ENCODE data around the gene NR1D1.

Gene NR1D1

DNA sequence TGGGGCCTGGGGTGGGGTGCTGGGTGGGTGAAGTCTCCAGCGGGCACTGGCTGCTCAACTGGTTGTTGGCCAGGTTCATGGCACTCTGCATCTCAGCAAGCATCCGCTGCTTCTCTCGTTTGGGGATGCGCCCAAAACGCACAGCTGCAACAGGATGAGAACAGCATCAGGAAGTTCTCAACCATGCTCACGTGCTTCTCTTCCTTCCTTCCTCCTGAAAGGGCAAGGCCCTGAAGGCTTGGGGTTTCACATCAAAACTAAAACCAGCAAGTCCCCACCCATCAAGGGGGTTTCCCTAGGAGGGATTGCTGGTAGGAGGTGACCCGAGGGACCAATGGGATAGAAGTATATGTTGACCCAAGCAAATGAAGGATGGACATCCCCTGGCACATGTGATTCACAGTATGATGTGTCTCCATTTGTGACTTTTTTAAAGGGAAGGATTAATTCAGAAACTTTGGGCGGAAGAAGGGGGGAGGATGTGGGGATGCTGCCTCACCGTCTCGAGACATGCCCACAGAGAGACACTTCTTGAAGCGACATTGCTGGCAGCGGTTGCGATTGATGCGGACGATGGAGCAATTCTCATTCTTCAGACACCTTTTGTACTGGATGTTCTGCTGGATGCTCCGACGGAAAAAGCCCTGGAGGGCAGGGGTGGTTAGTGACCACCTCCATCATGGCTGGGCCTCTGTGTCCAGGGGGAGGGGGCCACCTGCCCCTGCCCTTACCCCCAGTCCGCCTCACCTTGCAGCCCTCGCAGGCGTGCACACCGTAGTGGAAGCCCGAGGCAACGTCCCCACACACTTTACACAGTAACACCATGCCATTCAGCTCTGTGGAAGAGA, 4.2 kb downstream of the NR1D1 start:
- no peak for DNase-seq

DNA sequence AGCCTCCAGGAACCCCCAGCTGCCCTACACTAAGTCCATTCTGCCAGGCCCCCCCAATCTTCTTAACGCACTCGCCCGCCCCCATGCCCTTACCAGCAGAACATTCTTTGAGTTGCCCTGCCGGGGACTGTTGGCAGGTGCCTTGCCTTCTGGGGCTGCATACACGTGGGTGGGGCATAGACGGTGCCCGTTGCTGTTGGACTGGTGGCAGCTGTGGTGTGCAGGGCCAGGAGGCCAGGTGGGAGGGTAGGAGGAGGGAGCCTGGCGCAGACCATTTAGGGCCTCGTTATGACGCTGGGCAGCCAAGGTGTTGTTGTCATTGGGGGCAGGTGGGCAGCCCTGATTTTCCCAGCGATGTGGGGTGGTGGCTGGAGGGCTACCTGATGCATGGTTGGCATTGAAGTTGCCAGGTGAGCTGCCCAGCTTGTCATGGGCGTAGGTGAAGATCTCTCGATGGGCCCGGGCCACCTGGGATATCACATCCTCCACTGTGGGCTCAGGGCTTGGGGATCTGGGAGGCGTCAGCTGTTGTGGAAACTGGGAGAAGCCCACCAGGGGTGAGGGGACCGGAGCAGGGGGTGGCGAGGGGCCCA, 4.9 kb downstream of the NR1D1 start:
- no peak for DNase-seq

DNA sequence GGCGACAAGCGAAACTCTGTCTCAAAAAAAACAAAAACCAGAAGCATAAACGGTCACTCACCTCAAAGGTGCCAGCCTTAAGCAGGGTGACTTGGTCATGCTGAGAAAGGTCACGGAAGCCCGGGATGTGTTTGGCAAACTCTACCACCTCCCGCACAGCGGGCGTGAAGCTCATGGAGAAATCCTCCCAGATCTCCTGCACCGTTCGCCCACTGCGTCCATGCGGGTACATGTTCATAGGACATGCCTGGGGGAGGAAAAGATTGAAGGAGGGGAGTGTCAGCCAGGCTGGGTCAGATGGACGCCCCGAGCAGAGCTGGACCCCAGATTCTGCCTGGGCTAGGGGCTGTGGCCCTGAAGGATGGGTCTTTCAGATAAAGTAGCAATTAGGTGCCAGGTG, 5.5 kb downstream of the NR1D1 start:
- no peak for DNase-seq

DNA sequence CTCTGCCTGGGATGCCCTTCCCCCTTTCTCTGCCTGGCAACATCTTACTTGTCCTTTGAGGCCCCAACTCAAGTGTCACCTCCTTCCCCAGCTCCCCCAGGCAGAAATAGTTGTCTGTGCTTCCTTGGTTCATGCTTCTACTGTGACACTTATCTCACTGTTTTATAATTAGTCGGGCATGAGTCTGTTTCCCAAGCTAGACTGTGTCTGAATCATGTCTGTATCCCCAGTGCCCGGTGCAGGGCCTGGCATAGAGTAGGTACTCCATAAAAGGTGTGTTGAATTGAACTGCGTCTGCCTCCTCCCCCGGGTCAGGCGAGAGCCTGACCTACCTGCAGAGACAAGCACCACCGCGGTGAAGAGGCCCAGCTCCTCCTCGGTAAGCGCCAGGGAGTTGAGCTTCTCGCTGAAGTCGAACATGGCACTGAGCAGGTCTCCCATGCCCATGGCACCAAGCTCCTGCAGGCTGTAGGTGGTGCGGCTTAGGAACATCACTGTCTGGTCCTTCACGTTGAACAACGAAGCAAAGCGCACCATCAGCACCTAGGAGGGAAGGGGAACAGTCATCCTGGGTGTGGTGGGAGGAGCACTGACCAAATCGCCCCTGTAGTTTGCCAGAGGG, 6.7 kb downstream of the NR1D1 start:
- no peak for DNase-seq

DNA sequence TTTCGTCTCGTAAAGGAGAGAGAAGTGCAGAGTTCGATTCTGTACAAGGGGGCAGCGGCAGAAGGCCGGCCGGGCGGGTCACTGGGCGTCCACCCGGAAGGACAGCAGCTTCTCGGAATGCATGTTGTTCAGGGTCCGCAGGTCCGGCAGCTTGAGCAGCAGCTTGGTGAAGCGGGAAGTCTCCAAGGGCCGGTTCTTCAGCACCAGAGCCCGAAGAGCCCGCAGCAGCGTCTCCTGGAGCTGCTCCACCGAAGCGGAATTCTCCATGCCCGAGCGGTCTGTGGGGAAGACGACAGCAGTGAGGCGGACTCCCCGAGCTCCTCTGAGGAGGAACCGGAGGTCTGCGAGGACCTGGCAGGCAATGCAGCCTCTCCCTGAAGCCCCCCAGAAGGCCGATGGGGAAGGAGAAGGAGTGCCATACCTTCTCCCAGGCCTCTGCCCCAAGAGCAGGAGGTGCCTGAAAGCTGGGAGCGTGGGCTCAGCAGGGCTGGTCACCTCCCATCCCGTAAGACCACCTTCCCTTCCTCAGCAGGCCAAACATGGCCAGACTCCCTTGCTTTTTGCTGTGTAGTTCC, 7.3 kb downstream of the NR1D1 start:
- DNase-seq, result no peak

DNA sequence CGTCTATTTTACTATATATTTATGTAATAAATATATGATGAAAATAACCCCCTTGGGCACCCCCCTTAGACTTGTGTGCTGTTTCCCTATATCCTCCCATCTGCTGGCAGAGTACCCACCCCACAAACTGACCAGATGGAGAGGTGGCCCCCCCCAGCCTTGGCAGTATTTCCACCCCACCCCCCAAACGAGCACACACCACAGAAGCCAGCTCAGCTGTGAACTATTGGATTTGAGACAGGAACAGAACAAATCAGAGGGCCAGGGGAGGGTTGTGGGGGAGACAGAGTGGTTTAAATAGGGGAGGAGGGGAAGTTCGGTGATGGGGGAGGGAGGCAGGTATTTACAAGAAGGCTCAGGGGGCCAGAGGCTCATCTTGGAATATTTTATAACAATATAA, 7.8 kb downstream of the NR1D1 start:
- DNase-seq, result no peak

DNA sequence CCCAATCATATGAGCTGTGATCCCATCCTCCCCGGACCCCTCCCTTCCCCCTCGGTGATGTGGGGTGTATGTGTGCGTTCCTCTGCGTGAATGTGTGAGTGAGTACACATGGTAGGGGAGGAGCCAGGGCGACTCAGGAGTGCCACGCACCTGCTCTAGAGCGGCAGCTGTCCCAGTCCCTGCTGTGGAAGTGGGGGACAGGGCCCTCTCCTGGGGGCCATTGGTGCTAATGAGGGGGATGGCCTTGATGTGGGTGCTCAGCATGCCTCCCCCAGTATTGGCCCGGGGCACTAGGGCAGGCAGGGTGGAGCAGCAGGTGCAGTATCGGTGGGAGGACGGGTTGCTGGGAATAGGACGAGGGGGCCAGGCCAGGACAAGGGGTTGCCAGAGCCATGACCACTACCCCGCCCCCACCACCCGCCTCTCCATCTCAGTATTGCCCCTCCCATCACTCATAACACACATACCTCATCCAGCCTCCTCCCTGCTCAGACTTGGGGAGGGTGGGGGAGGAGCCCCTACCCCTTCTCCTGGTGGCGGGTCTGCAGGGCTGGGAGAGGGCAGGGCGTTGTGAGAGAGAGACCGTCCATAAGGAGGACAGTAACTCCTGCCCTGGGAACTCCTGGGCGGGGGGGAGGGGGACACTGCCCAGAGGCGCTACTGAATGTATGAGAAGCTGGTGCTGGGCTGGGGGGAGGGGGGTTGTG, 8.5 kb downstream of the NR1D1 start:
- DNase-seq, result no peak

DNA sequence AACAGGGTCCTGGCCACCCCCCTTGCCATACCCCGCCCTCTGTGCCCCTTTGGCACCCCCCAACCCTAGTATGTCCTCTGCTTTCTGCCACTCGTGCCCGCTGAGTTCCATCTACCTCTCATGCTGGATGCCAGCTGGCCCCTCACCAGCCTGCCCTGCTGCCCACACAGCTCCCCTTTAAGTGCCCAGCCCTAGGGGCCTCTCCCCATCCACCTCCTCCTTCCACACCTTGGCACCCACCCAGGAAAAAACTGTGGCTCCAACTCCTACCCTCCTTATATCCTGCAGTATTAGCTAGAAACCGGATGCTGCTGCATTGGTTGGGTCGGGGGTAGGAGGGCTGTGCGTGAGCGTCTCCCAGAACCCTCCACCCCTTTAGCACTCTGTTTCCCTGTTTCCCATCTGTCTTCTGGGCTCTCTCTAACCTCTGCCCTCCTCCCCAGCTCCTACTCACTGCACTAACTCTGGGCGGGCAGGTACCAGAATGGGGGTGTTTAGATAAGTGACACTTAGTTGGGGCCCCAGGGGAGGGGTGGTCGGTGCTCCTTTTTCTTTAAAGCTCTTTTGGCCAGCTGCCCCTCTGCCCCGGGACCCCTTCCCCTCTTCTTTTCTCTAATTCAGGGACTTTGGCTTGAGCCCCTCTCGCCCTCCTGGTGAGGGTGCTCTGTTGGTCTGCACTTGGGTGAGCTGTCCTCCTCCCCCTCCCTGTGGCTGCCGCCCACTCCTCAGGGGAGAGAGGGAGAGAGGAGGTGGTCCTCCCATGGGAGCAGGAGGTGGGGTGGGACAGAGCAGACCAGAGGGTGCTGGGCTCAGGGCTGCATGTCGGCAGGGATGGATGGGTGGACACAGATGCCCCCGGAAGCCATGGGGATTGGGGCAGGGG, 9.9 kb downstream of the NR1D1 start:
- no peak for DNase-seq

DNA sequence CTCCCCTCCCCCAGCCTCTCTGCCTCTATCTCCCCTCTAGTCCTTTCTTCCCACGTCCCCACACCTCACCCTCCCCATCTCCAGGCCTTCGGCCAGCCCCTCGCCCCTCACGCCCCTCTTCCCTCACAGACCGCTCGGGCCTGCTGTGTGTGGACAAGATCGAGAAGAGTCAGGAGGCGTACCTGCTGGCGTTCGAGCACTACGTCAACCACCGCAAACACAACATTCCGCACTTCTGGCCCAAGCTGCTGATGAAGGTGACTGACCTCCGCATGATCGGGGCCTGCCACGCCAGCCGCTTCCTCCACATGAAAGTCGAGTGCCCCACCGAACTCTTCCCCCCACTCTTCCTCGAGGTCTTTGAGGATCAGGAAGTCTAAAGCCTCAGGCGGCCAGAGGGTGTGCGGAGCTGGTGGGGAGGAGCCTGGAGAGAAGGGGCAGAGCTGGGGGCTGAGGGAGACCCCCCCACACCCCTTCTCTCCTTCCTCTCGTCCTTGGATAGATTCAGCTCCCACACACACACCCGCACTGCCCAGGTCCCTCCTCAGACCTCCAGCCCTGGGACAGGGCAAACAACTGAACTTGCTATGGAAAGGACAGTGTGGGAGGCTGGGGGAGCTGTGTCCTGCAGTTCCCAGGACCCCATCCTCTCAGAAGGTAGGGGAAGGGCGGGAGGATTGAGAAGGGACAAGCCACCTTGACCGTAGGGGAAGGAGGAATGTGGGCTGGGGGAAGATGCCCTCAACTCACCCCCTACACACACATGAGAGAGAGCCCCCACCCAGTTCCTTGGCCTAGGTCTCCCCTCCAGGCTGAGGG, 11.1 kb downstream of the NR1D1 start:
- DNase-seq, result no peak

DNA sequence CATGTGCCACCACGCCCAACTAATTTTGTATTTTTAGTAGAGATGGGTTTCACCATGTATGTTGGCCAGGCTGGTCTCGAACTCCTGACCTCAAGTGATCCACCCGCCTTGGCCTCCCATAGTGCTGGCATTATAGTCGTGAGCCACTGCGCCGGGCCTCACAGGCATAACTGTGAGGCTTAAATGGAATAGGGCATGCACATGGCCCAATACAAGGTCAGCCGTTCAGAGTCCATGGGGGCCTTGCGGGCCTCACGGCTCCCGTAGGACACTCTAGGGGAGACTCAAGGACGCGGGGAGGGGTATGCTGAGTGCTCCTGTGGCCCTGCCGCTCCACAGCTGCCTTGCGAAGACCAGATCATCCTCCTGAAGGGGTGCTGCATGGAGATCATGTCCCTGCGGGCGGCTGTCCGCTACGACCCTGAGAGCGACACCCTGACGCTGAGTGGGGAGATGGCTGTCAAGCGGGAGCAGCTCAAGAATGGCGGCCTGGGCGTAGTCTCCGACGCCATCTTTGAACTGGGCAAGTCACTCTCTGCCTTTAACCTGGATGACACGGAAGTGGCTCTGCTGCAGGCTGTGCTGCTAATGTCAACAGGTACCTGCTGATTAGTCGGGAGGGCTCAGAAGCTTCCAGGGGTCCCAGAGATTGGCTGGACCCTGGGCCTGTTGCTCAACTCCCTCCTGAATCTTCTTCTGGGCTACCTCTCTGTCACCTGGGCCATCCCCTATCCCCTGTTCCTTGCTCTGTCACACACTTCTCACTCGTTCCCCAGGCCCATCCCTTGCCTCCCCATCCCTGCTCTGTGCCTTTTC, 12.3 kb downstream of the NR1D1 start:
- DNase-seq, result no peak

DNA sequence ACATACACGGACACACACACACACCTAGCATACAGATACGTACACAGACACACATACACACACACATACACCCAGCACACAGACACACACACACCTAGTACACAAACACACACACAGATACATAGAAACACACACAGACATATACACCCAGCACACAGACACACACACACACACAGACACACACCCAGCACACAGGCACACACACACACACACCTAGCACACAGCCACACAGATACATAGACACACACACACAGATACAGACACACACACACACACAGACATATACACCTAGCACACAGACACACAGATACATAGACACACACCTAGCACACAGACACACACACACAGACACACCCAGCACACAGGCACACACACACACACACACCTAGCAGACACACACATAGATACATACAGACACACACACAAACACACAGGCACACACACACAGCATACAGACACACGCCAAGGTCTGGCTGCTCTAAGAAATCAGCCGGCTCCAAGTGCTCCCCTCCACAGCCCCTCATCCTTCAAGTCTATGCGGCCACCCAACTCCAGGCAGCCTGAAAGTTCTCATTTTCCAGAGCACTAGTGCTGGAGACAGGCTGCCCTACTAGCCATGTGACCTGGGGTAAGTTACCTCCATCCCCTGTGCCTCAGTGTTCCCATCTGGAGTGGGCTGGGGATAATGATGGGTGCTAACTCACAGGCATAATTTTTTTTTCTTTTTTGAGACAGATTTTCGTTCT, 13.2 kb downstream of the NR1D1 start:
- DNase-seq, result no peak

DNA sequence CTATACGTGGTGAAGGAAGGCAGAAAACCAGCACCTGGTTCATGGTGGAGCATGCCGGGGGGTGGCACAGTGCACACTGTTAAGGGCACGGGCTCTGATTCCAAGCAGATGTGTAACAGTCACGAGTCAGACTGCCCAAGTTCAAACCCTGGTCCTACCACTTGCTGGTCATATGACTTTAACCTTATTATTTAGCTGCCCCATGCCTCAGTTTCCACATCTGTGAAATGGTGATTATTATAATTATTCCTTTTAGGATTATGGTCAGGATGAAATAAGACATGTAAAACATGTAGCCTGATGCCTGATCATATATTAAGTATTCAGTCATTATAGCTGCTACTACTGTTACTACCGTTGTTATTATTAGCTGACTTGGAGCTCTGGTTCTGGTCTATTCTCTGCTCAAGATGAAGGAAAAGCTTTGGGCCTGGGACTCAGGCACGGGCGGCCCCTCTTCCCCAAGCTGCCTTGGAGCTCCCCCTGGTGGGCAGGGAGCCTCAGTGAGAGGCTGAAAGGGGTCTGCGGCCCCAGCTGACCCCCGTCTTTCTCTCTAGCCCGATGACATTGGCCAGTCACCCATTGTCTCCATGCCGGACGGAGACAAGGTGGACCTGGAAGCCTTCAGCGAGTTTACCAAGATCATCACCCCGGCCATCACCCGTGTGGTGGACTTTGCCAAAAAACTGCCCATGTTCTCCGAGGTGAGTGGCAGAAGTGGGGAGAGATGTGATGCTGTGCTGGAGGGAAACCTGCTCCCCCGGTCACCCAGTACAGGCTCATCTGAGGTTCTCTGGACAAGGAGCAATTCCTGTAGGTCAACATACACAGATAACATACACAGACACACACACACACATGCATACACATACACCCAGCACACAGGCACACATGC, 14.0 kb downstream of the NR1D1 start:
- DNase-seq, result peak; percentile 50

DNA sequence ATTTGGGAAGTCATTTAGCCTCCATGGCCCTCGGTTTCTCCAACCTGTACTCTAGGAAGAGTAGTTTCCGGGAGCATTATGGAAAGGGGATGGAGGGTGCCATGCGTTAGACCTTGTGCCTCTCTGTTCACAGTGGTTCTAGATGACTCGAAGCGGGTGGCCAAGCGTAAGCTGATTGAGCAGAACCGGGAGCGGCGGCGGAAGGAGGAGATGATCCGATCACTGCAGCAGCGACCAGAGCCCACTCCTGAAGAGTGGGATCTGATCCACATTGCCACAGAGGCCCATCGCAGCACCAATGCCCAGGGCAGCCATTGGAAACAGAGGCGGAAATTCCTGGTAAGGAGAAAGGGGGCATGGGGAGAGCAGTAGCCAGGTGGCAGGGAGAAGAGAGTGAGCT, 15.9 kb downstream of the NR1D1 start:
- DNase-seq, result no peak

DNA sequence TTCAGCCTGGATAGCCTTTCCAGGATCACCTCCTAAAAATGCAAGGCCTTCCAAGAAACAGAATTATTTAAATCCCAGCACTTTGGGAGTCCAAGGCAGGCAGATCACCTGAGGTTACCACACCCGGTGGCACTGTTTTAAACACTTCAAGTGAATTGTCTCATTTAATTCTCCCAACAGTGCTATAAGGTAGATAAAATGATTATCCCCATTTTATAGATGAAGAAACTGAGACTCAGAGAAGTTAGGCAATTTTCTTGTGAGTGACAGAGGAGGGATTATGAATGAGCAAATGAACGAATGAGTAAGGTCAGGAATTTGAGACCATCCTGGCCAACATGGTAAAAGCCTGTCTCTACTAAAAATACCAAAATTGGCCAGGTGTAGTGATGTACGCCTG, 20.8 kb downstream of the NR1D1 start:
- DNase-seq, result no peak

DNA sequence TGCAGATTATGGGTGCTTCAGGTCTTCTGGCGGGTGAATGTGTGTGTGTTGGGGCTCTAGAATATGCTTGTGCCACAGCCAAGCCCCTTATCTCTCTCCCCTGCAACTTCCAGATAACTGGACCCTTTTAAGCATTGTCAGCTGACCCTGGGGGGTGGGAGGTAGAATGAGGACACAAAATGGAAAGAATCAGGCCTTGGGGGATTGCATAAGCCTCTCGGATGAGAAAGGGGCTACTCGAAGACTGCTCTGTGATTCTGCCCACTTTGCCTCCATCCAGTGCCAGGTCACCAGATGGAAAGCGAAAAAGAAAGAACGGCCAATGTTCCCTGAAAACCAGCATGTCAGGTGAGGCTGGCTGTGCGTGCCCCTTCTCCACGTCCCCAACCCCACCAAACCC, 23.8 kb downstream of the NR1D1 start:
- DNase-seq, result no peak

DNA sequence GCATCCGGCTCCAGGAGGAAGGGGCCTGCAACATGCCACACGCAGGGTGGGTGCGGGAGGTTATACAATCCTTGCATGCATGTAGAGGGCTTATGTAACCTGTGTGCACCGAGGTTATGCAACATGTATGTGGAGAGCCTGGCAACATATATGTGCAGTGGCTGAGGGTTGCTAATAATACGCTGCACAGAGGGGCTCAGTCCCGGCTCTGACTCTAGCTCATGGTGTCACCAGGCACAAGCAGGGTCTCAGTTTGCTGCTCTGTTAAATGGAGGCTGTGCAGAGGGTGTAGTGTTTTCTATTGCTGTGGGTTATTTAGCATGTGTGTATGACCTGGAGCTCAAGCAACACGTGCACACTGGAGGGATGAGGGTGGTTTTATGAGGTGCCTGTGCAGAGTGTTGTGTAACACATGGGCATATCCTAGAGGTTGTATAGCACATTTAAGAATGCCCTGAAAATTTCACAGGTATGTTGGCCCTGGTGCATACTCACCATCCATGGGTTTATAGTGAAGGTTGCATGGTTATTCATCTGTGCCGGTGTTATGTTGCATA, 24.4 kb downstream of the NR1D1 start:
- DNase-seq, result no peak

DNA sequence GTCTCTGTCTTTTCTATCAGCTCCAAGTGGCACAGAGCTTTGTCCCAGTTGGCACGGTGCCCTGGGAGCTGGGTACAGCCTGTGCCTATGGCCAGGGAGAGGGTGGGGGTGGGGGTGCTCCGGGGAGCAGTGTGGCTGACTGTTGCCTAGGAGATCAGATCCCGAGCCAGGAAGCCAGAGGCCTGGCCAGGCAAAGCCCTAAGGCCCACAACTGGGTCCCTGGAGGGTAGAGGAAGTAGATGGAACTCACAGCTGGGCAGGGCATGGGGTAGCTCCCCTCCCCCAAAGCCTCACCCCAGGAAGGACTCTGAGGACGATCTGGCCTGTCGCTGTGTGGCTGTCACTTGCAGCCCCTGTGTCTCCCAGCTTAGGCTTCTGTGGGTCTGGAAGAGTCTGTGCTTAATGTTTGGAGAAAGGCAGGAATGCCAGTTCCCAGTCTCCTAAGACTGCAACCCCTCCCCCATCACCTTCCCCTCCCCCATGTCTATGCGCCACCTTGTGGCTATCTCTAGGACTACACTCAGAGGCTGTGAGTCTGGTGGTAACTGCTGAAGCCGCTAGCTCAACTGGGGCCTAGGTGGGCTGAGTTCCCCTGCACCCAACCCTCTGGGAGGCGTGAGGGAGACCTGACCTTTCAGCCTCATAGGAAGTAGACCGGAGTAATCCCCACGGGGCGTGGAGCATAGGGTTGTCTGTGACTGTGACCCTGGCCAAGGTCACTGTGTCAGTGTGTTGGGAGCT, 25.0 kb downstream of the NR1D1 start:
- peak; percentile 88 for DNase-seq

DNA sequence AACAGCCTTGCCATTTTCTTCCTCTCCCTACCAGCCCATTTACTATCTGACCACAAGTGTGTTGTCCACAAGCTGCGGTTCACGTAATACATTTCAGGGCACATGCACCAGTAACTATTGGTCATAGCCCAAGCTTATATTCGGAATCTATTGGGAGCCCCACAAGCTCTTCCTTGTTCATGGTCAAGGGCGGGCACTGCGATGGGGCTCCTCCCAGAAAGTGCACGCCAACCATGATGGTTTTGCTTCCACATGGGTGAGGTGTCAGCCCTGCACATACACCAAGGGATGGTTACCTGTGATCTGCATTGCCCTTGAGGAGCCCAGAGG, 25.6 kb downstream of the NR1D1 start:
- DNase-seq, result no peak

All from COR-L47 (cell line).